Measurements from ENCODE around the gene ZC3H12C. TPM values are rescaled to one million over a fixed set of nuclear protein-coding genes. Genes with fewer than 3 reads are reported as not detected.
"Not testable (repeated sequence)": the region's sequence is repeated elsewhere in the genome, so short reads cannot be mapped to it uniquely, and the experiment has no call there.

The ZC3H12C gene
- total RNA-seq, 4 donors from 2014 or later, result 5.7 to 17.3 (median 11.4) TPM

DNA sequence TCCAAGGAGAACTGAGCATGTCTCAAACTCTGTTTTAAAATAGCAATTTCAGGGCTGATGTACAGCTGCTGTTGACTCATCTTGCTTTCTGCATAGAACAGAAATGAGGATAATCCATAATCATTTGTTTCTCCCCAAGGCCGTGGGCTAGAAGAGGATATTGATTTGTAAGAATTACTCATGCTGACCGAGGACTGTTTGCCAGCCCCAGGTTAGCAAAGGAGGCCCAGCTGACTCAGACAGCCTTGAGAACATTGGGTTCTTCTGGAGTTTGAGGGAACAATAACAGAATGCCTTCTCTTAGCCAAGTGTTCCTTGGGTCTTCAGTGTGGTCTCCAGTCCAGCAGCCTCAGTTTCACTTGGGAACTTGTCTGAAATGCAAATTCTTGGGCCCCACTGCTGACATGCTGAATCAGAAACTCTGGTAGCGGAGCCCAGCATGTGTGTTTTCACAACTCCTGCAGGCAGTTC is 92.0 kb downstream of the ZC3H12C start:
- H3K27ac ChIP-seq, result no peak overlapping the region
- no peak for TF ChIP-seq POLR2A (IDR thresholded peaks at IDR 0.05)
- TF ChIP-seq, protein P1, sequence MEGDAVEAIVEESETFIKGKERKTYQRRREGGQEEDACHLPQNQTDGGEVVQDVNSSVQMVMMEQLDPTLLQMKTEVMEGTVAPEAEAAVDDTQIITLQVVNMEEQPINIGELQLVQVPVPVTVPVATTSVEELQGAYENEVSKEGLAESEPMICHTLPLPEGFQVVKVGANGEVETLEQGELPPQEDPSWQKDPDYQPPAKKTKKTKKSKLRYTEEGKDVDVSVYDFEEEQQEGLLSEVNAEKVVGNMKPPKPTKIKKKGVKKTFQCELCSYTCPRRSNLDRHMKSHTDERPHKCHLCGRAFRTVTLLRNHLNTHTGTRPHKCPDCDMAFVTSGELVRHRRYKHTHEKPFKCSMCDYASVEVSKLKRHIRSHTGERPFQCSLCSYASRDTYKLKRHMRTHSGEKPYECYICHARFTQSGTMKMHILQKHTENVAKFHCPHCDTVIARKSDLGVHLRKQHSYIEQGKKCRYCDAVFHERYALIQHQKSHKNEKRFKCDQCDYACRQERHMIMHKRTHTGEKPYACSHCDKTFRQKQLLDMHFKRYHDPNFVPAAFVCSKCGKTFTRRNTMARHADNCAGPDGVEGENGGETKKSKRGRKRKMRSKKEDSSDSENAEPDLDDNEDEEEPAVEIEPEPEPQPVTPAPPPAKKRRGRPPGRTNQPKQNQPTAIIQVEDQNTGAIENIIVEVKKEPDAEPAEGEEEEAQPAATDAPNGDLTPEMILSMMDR (IDR thresholded peaks at IDR 0.05), result no peak
- H3K4me3 ChIP-seq, result no peak overlapping the region
- H3K36me3 ChIP-seq, result no peaks in the 10 kb centered on the region
- H3K9me3 ChIP-seq, result no peaks in the 10 kb centered on the region
- H3K4me1 ChIP-seq, result no peaks in the 10 kb centered on the region
- no peaks in the 10 kb centered on the region for H3K27me3 ChIP-seq
- DNase-seq, result no peak

GRCh38 chr11:110185599-110185998 is 92.4 kb downstream of the ZC3H12C start:
- no peak for DNase-seq
- Histone ChIP-seq H3K9me3 (no peaks in the 10 kb centered on the region), H3K4me3 (no peak overlapping the region), H3K4me1 (no peaks in the 10 kb centered on the region), H3K36me3 (no peaks in the 10 kb centered on the region), H3K27ac (no peak overlapping the region), H3K27me3 (no peaks in the 10 kb centered on the region)
- no peak for TF ChIP-seq POLR2A (IDR thresholded peaks at IDR 0.05)
- TF ChIP-seq, protein P1 (IDR thresholded peaks at IDR 0.05), result no peak

GRCh38 chr11:110186456-110186855 is 93.3 kb downstream of the ZC3H12C start:
- Histone ChIP-seq H3K27me3 (no peaks in the 10 kb centered on the region), H3K27ac (no peak overlapping the region), H3K4me1 (no peaks in the 10 kb centered on the region), H3K4me3 (no peak overlapping the region), H3K36me3 (no peaks in the 10 kb centered on the region), H3K9me3 (peaks cover 0 to 1% (median 0%) of the 10 kb centered on the region in 4 donors)
- DNase-seq, result no peak
- no peak for TF ChIP-seq POLR2A (IDR thresholded peaks at IDR 0.05)
- TF ChIP-seq, protein P1 (IDR thresholded peaks at IDR 0.05), result no peak

DNA sequence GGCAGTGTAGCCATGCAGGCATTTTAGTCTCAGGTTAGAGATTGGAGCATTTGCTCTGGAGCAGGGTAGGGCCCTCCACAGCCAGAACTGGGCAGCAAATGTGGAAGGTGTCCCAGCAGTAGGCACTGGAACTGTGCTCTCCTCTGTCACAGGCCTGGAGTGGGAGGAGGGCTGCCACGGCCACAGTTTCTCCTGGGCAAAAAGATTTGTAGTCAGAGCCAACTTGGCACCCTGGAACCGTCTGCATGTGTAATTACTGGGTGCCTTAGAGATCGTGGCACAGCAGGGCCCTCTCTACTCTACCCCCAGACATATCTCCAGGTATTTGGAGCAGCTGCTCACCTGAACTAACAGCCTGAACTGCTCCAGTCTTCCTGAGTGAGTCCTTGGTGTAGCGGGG is 93.7 kb downstream of the ZC3H12C start:
- Histone ChIP-seq H3K9me3 (peaks cover 0 to 5% (median 0%) of the 10 kb centered on the region in 4 donors), H3K4me1 (no peaks in the 10 kb centered on the region), H3K27me3 (no peaks in the 10 kb centered on the region), H3K4me3 (no peak overlapping the region), H3K36me3 (no peaks in the 10 kb centered on the region), H3K27ac (no peak overlapping the region)
- TF ChIP-seq, protein P1 (IDR thresholded peaks at IDR 0.05), result no peak
- TF ChIP-seq POLR2A (IDR thresholded peaks at IDR 0.05), result no peak
- no peak for DNase-seq

- Histone ChIP-seq H3K36me3 (no peaks in the 10 kb centered on the region), H3K4me1 (no peaks in the 10 kb centered on the region), H3K4me3 (no peak overlapping the region), H3K9me3 (peaks cover 0 to 5% (median 0%) of the 10 kb centered on the region in 4 donors), H3K27ac (no peak overlapping the region), H3K27me3 (no peaks in the 10 kb centered on the region)
- DNase-seq, result no peak
- no peak for TF ChIP-seq POLR2A (IDR thresholded peaks at IDR 0.05)
- TF ChIP-seq, protein P1 (IDR thresholded peaks at IDR 0.05), result no peak
Measured at GRCh38 chr11:110187731-110188130, 94.5 kb downstream of the ZC3H12C start.

GRCh38 chr11:110190885-110191284 is 97.7 kb downstream of the ZC3H12C start:
- Histone ChIP-seq H3K27me3 (no peaks in the 10 kb centered on the region), H3K36me3 (no peaks in the 10 kb centered on the region), H3K4me3 (no peak overlapping the region), H3K27ac (no peak overlapping the region), H3K9me3 (peaks cover 0 to 5% (median 0%) of the 10 kb centered on the region in 4 donors), H3K4me1 (no peaks in the 10 kb centered on the region)
- TF ChIP-seq, protein P1 (IDR thresholded peaks at IDR 0.05), result no peak
- TF ChIP-seq POLR2A (IDR thresholded peaks at IDR 0.05), result no peak
- no peak for DNase-seq

GRCh38 chr11:110192604-110193282 is 99.6 kb downstream of the ZC3H12C start:
- H3K9me3 ChIP-seq, H3K27me3 ChIP-seq: not testable (repeated sequence)

DNA sequence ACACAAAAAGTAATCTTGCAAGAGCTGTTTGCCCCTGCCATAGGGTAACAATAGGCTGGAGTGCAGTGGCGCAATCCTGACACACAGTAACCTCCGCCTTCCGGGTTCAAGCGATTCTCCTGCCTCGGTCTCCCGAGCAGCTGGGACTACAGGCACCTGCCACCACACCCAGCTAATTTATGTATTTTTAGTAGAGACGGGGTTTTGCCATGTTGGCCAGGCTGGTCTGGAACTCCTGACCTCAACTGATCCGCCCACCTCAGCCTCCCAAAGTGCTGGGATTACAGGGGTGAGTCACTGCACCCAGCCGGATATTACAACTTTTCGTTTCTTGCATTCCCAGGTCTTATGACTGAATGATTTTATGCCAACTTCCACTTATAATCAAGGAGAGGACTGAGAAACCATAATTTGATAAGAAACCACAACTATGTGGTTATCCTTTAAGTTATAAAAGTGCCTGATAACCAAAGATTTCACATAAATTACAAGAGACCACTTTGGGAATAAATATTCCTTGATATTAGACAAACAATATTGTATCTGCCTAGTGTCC is 101.1 kb downstream of the ZC3H12C start:
- not testable (repeated sequence) for H3K27ac ChIP-seq, H3K4me1 ChIP-seq, H3K4me3 ChIP-seq, H3K9me3 ChIP-seq, DNase-seq, H3K27me3 ChIP-seq, H3K36me3 ChIP-seq

More at GRCh38 chr11:110192604-110193282, 99.6 kb downstream of the ZC3H12C start:
- H3K4me1 ChIP-seq, H3K27ac ChIP-seq, H3K36me3 ChIP-seq, H3K4me3 ChIP-seq, DNase-seq: not testable (repeated sequence)

Measured in Peyer's patch (tissue), 4 donors.